GM23338 (cell line): ENCODE results near the gene SH3GL3.

Source experiments
- CTCF ChIP-seq, 2 experiments: fragments of 200-600 bp in 1 of 2; sonication (generic) in 1 of 2; conservative IDR thresholded peaks; 2 replicates each; pipeline versions ENCODE4 v1.5.1 to v1.6.1; 2016 to 2017; ENCODE audit warnings: antibody characterized with exemption in 2 of 2, low read depth in 2 of 2, mild to moderate bottlenecking in 2 of 2, moderate library complexity in 1 of 2
- EZH2 ChIP-seq: fragments of 200-600 bp; sonication (generic); IDR thresholded peaks from one replicate; pipeline ENCODE4 v1.8.0; 2017; ENCODE audit warnings: antibody characterized with exemption, mild to moderate bottlenecking, low read depth; ENCODE audit not compliant: unreplicated experiment
- EZH2phosphoT487 ChIP-seq: fragments of 200-600 bp; sonication (generic); IDR thresholded peaks from one replicate; pipeline ENCODE4 v1.8.1; 2018; ENCODE audit warnings: antibody characterized with exemption; ENCODE audit not compliant: unreplicated experiment
- JUNB ChIP-seq: IDR thresholded peaks from one replicate; pipeline ENCODE4 v1.6.1; 2016; ENCODE audit warnings: antibody characterized with exemption; ENCODE audit not compliant: unreplicated experiment
- POLR2AphosphoS5 ChIP-seq: IDR thresholded peaks from 2 replicates; pipeline ENCODE4 v1.6.1; 2016; ENCODE audit warnings: antibody characterized with exemption, low read depth
- STAT1 ChIP-seq: IDR thresholded peaks from one replicate; pipeline ENCODE4 v1.6.1; 2016; ENCODE audit warnings: antibody characterized with exemption; ENCODE audit not compliant: unreplicated experiment

DNA sequence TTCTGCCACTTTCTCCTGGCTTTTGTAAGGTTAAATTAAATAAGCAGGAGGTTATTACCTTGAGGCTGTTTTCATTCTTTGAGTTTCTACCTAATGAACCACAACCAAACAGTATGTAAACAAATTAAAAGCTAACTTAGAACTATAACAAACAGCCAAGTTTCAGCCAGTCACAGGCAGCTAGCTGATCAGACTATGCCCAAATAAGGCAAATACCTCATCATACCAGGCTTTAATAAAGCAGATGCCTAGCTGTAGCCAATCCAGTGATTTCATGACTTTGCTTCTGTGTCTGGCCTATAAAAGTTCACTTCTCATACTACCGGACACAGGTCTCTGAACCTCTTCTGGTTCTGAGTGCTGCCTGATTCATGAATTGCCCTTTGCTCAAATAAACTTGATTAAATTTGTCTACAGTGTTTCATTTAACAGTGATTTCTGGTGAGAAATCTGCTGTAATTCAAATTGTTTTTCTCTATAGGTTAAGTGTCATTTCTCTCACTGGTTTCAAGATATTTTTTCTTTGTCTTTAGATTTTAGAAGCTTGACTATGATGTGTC lies 24.2 kb downstream of the SH3GL3 start:
- TF ChIP-seq CTCF (conservative IDR thresholded peaks at IDR 0.05; ENCODE audit: low read depth in 2 of 2): no peak
- TF ChIP-seq POLR2AphosphoS5: no peak
- no peak for TF ChIP-seq JUNB
- TF ChIP-seq EZH2phosphoT487: no peak
- no peak for TF ChIP-seq STAT1
- TF ChIP-seq EZH2: no peak
